HG02759 (cell line): Measurements from ENCODE around the gene GALNTL6.

Source experiments
- ATAC-seq: cut with Tn5 transposase; IDR thresholded peaks from one replicate; pipeline ENCODE4 v1.9.1; 2021; ENCODE audit warnings: mild to moderate bottlenecking, moderate library complexity; ENCODE audit not compliant: unreplicated experiment

The GALNTL6 gene

GRCh38 chr4:172173206-172173605 lies 360.0 kb downstream of the GALNTL6 start:
- no peak for ATAC-seq

- ATAC-seq, result no peak
Observed at GRCh38 chr4:172177382-172177781, 364.2 kb downstream of the GALNTL6 start.

- ATAC-seq, result no peak
Observed at GRCh38 chr4:172188248-172188988, 375.2 kb downstream of the GALNTL6 start.

GRCh38 chr4:172202480-172203076 lies 389.4 kb downstream of the GALNTL6 start:
- peak; percentile 54 for ATAC-seq

- ATAC-seq, result no peak
Observed at GRCh38 chr4:172207258-172207657, 394.1 kb downstream of the GALNTL6 start.

- ATAC-seq, result no peak
Observed at GRCh38 chr4:172207886-172208285, 394.7 kb downstream of the GALNTL6 start.

GRCh38 chr4:172220679-172221078 lies 407.5 kb downstream of the GALNTL6 start:
- ATAC-seq, result no peak

GRCh38 chr4:172225457-172225856 lies 412.3 kb downstream of the GALNTL6 start:
- ATAC-seq, result no peak

GRCh38 chr4:172232966-172233365 lies 419.8 kb downstream of the GALNTL6 start:
- no peak for ATAC-seq

- ATAC-seq, result no peak
Observed at GRCh38 chr4:172243551-172243950, 430.3 kb downstream of the GALNTL6 start.

- ATAC-seq, result no peak
Observed at GRCh38 chr4:172245516-172245915, 432.3 kb downstream of the GALNTL6 start.

- no peak for ATAC-seq
Observed at GRCh38 chr4:172253409-172253808, 440.2 kb downstream of the GALNTL6 start.

- no peak for ATAC-seq
Observed at GRCh38 chr4:172256820-172257219, 443.6 kb downstream of the GALNTL6 start.

GRCh38 chr4:172270397-172270796 lies 457.2 kb downstream of the GALNTL6 start:
- ATAC-seq, result no peak

GRCh38 chr4:172287117-172287516 lies 473.9 kb downstream of the GALNTL6 start:
- ATAC-seq, result no peak

GRCh38 chr4:172305698-172306097 lies 492.5 kb downstream of the GALNTL6 start:
- no peak for ATAC-seq

- ATAC-seq, result no peak
Observed at GRCh38 chr4:172308078-172308477, 494.9 kb downstream of the GALNTL6 start.

GRCh38 chr4:172311682-172312081 lies 498.5 kb downstream of the GALNTL6 start:
- no peak for ATAC-seq

- no peak for ATAC-seq
Observed at GRCh38 chr4:172323288-172323687, 510.1 kb downstream of the GALNTL6 start.

GRCh38 chr4:172344308-172344938 lies 531.2 kb downstream of the GALNTL6 start:
- ATAC-seq, result no peak

GRCh38 chr4:172348426-172348825 lies 535.2 kb downstream of the GALNTL6 start:
- no peak for ATAC-seq

GRCh38 chr4:172352356-172352755 lies 539.2 kb downstream of the GALNTL6 start:
- no peak for ATAC-seq
